Measurements from ENCODE around the gene MYO3B. TPM values are rescaled to one million over a fixed set of nuclear protein-coding genes. Genes with fewer than 3 reads are reported as not detected.

MYO3B gene
- polyA plus RNA-seq, 4 donors = 0.08 to 9.9 (median 8.7) TPM

- no peak for DNase-seq (ENCODE audit: low read depth in 4 of 4, low spot score in 3 of 4)
Measured at GRCh38 chr2:170291474-170291873, 113.5 kb downstream of the MYO3B start.

- DNase-seq (ENCODE audit: low read depth in 4 of 4, low spot score in 3 of 4) = no peak
Measured at GRCh38 chr2:170292415-170292814, 114.5 kb downstream of the MYO3B start.

GRCh38 chr2:170297496-170297895 lies 119.5 kb downstream of the MYO3B start:
- no peak for DNase-seq (ENCODE audit: low read depth in 4 of 4, low spot score in 3 of 4)

GRCh38 chr2:170298115-170298514 lies 120.2 kb downstream of the MYO3B start:
- no peak for DNase-seq (ENCODE audit: low read depth in 4 of 4, low spot score in 3 of 4)

- DNase-seq (ENCODE audit: low read depth in 4 of 4, low spot score in 3 of 4) = no peak
Measured at GRCh38 chr2:170298861-170299429, 121.0 kb downstream of the MYO3B start.

DNA sequence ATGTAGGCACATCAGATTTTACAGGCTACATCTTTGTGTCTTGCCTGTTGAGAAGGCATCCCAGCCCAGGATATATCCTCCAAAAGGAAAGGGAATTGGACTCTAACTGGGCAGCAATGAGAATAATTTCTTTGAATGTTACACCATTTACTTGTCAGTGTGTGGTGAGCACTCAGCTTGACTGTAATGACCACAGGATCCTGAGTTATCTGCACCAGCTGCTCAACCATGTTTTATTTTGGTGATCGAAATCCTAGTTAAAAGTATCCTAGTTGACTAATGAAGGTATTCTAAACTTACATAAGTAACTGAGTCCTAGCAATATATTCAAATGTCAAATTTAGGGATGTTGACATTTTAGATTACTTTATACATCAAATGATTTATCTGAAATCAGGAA lies 123.0 kb downstream of the MYO3B start:
- no peak for DNase-seq (ENCODE audit: low read depth in 4 of 4, low spot score in 3 of 4)

- no peak for DNase-seq (ENCODE audit: low read depth in 4 of 4, low spot score in 3 of 4)
Measured at GRCh38 chr2:170301626-170302025, 123.7 kb downstream of the MYO3B start.

DNA sequence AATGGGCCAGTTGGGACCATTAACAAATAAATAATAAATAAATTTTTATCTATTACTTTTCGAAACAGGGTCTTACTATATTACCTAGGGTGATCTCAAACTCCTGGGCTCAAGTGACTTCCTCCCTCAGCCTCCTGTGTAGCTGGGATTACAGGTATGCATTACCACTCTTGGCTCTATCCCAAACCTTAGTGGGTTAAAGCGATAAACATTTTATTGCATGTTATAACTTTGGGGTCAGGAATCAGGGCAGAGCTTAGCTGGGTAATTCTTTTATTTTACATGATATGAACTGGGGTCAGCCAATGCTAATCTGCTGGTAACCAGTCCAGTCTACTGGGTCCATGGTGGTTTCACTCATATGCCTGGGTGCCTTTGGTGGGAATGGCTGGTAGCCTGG lies 127.8 kb downstream of the MYO3B start:
- no peak for DNase-seq (ENCODE audit: low read depth in 4 of 4, low spot score in 3 of 4)

- no peak for DNase-seq (ENCODE audit: low read depth in 4 of 4, low spot score in 3 of 4)
Measured at GRCh38 chr2:170306293-170306873, 128.4 kb downstream of the MYO3B start.

DNA sequence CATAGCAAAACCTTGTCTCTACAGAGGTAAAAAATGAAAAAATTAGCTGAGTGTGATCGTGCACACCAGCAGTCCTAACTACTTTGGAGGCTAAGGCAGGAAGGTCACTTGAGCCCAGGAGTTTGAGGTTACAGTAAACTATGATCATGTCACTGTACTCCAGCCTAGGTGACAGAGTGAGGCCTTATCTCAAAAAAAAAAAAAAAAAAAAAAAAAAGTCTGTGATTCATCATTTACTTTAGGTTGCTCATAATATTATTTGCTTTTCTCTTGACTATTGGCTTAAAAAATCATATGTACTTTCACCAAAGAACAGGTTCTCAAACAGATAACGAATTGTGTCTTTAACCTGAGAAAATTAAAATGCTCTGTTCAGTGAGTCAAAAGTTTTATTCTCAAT lies 129.1 kb downstream of the MYO3B start:
- no peak for DNase-seq (ENCODE audit: low read depth in 4 of 4, low spot score in 3 of 4)

GRCh38 chr2:170307555-170308351 lies 129.8 kb downstream of the MYO3B start:
- no peak for DNase-seq (ENCODE audit: low read depth in 4 of 4, low spot score in 3 of 4)

GRCh38 chr2:170310876-170311502 lies 133.0 kb downstream of the MYO3B start:
- no peak for DNase-seq (ENCODE audit: low read depth in 4 of 4, low spot score in 3 of 4)

GRCh38 chr2:170313347-170313991 lies 135.5 kb downstream of the MYO3B start:
- no peak for DNase-seq (ENCODE audit: low read depth in 4 of 4, low spot score in 3 of 4)

GRCh38 chr2:170313992-170314348 lies 136.0 kb downstream of the MYO3B start:
- DNase-seq (ENCODE audit: low read depth in 4 of 4, low spot score in 3 of 4) = no peak

- DNase-seq (ENCODE audit: low read depth in 4 of 4, low spot score in 3 of 4) = no peak
Measured at GRCh38 chr2:170314744-170315447, 136.9 kb downstream of the MYO3B start.

DNA sequence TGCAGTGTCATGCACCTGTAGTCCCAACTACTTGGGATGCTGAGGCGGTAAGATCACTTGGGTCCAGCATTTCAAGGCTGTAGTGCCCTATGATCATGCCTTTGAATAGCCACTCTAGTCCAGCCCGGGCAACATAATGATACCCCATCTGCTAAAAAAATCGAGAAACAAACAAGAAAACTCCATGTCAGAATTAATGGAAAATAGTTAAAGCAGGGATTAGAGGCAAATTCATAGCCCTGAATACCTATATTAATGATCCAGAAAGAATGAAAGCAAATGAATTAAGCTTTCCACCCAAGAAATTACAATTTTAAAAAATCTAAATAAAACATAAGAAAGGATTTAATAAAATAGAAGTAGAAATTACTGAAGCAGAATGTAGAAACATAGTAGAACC lies 143.0 kb downstream of the MYO3B start:
- DNase-seq (ENCODE audit: low read depth in 4 of 4, low spot score in 3 of 4) = no peak

GRCh38 chr2:170321526-170321925 lies 143.6 kb downstream of the MYO3B start:
- no peak for DNase-seq (ENCODE audit: low read depth in 4 of 4, low spot score in 3 of 4)

- DNase-seq (ENCODE audit: low read depth in 4 of 4, low spot score in 3 of 4) = no peak
Measured at GRCh38 chr2:170322140-170322766, 144.3 kb downstream of the MYO3B start.

GRCh38 chr2:170323743-170324142 lies 145.8 kb downstream of the MYO3B start:
- no peak for DNase-seq (ENCODE audit: low read depth in 4 of 4, low spot score in 3 of 4)

DNA sequence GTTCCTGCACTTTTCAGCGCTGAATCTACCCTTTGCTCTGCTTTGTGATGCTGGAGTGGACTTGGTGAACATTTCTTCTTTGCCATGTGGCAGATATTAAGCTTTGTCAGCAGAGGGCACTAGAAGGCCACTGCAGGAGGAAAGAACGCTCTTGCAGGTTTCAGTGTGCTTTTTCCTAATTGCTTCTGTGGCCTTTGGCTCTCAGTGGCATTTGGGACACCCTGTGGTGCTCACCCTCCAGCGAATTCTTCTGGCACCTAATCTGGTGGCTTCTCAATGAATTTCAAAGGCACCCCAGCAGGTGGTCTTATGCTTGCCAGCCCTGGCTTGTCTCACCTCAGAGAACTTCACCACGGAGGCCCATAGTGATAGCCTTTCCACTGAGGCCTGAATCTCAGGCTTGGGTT lies 146.7 kb downstream of the MYO3B start:
- DNase-seq (ENCODE audit: low read depth in 4 of 4, low spot score in 3 of 4) = peak in 3 of 4 donors; percentile 12 to 17 (median 16)

Measured in left renal pelvis (tissue), 4 donors.